HFFc6 (cell line): ENCODE data around the gene N4BP3. TPM values are rescaled to one million over a fixed set of nuclear protein-coding genes. Genes with fewer than 3 reads are reported as not detected.
"Not testable (repeated sequence)": the region's sequence is repeated elsewhere in the genome, so short reads cannot be mapped to it uniquely, and the experiment has no call there.

Source experiments
- DNase-seq: peaks from one replicate; pipeline ENCODE4 v3.0.0-alpha.2; 2018
- H3K27ac Mint-ChIP-seq: 2 replicates; pipeline ENCODE4 v1.8.0; 2020; ENCODE audit warnings: mild to moderate bottlenecking, mixed read lengths
- H3K27me3 Mint-ChIP-seq: 2 replicates; pipeline ENCODE4 v1.8.0; 2021; ENCODE audit warnings: mild to moderate bottlenecking, moderate library complexity, mixed read lengths; ENCODE audit not compliant: insufficient read depth
- H3K36me3 Mint-ChIP-seq: 2 replicates; pipeline ENCODE4 v1.8.0; 2021; ENCODE audit warnings: low read depth, mixed read lengths
- H3K4me1 Mint-ChIP-seq: 2 replicates; pipeline ENCODE4 v1.8.0; 2020; ENCODE audit warnings: low read depth, mixed read lengths
- H3K4me3 Mint-ChIP-seq: 2 replicates; pipeline ENCODE4 v1.8.0; 2020; ENCODE audit warnings: mild to moderate bottlenecking, moderate library complexity, mixed read lengths
- H3K9me3 Mint-ChIP-seq: 2 replicates; pipeline ENCODE4 v1.8.0; 2020; ENCODE audit warnings: mild to moderate bottlenecking, mixed read lengths
- CTCF ChIP-seq: fragments of 200-600 bp; sonication (generic); IDR thresholded peaks from 2 replicates; pipeline ENCODE4 v1.5.0; 2021; ENCODE audit warnings: antibody characterized with exemption, mild to moderate bottlenecking
- total RNA-seq, 6 experiments: library from RNA; stranded (reverse); fragmentation: NEBNext Ultra II Directional; extraction: Animal tissue kit (Norgen Biotek cat#: 25700); gene quantifications; 2 replicates in 1 of 6; 3 replicates in 5 of 6; pipeline ENCODE4 v1.2.3, GENCODE V29; 2021

The N4BP3 gene
- total RNA-seq, 6 experiments from 2014 or later = 0.03 to 0.05 (median 0.05) TPM; not detected in 3

- peaks cover 10% of the 10 kb centered on the region for H3K27me3 Mint-ChIP-seq
- H3K36me3 Mint-ChIP-seq = peaks cover 2% of the 10 kb centered on the region; the same call in 1 of the 2 replicates
- peaks cover 10% of the 10 kb centered on the region; the same call in 1 of the 2 replicates for H3K4me1 Mint-ChIP-seq
- peaks cover 3% of the 10 kb centered on the region for H3K9me3 Mint-ChIP-seq
- DNase-seq = no peak
- H3K4me3 Mint-ChIP-seq = no peak overlapping the region
- H3K27ac Mint-ChIP-seq = no peak overlapping the region
- no peak for TF ChIP-seq CTCF
These were observed 27.1 kb upstream of the N4BP3 start for GRCh38 chr5:178086266-178086665.

DNA sequence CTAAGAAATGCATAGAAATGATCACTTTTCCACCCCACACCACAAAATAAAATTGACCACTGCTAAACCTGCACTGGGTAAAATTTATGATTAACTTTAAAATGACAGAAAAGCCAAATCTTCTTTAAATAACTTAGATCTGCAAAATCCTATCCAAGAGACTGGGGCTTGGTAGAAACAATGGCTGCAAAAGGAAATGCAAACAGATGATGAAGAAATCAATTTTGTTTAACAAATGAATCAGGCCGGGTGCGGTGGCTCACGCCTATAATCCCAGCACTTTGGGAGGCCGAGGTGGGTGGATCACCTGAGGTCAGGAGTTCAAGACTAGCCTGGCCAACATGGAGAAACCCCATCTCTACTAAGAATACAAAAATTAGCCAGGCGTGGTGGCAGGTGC, 26.1 kb upstream of the N4BP3 start:
- not testable (repeated sequence) for H3K27me3 Mint-ChIP-seq, H3K9me3 Mint-ChIP-seq, H3K27ac Mint-ChIP-seq, H3K4me3 Mint-ChIP-seq, DNase-seq, H3K36me3 Mint-ChIP-seq
- peaks cover 10% of the 10 kb centered on the region; the same call in 1 of the 2 replicates for H3K4me1 Mint-ChIP-seq

DNA sequence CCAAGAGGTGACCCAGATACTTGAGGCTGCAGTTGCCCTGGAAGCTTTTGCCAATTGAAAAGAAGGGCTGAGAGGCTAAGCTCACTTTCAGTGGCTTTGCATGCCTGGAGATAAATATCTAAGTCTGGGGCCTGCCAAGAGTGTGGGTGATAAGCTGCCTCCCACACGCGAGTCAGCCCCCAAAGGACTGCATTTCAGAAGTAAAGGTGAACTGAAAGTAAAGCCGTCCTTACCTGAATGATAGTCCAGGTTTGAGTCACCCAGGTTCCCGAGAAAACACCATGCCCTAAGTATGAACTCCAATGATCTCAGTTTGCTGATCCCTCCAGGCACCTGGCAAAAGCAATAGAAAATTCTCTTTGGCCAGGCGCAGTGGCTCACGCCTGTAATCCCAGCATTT, 22.5 kb upstream of the N4BP3 start:
- Mint-ChIP-seq H3K27ac (no peak overlapping the region), H3K4me3 (no peak overlapping the region), H3K9me3 (peaks cover 18% of the 10 kb centered on the region), H3K4me1 (no peaks in the 10 kb centered on the region), H3K27me3 (peaks cover 9% of the 10 kb centered on the region), H3K36me3 (peaks cover 5% of the 10 kb centered on the region; the same call in 1 of the 2 replicates)
- DNase-seq = no peak
- no peak for TF ChIP-seq CTCF

DNA sequence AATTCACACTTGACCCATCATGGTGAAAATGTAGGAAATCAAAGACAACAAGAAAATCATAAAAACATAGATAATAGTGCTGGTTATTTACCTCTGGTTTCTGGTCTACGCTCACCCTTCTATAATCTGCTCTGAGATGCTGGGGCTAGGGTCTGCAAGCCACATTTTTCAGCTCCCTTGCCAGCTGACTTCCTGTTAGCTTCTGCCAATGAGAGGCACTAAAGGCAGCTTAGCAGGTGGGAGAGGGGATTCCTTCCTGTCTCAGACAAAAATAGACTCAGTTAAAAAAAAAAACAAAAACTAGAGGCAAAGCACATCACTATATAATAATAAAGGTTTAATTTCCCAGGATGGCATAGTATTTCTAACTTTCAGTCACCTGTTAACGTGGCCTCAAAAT, 20.2 kb upstream of the N4BP3 start:
- peaks cover 23% of the 10 kb centered on the region for H3K9me3 Mint-ChIP-seq
- no peak for TF ChIP-seq CTCF
- DNase-seq = no peak
- H3K27me3 Mint-ChIP-seq = peaks cover 10% of the 10 kb centered on the region
- H3K4me1 Mint-ChIP-seq = no peaks in the 10 kb centered on the region
- H3K27ac Mint-ChIP-seq = no peak overlapping the region
- no peak overlapping the region for H3K4me3 Mint-ChIP-seq
- H3K36me3 Mint-ChIP-seq = peaks cover 10% of the 10 kb centered on the region; the same call in 1 of the 2 replicates

DNA sequence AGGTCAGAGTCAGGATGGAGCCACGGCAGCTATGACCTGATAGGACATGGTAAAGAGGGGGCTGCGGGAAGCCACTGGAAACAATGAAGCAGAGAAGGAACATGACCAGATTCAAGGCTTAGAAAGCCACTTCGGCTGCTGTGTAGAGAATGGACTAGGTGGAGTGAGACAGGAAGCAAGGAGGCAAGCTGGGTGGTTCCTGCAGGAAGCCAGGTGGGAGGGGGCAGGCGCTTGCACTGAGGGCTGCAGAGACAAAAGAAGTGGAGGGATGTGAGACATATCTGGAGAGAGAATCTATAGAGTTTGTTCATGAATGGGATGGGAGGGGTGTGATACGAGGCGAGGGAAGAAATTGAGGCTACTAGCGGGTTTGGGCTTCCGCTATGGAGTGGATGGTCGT, 19.0 kb upstream of the N4BP3 start:
- Mint-ChIP-seq H3K4me3 (no peak overlapping the region), H3K27me3 (peaks cover 10% of the 10 kb centered on the region), H3K27ac (no peak overlapping the region), H3K36me3 (peaks cover 10% of the 10 kb centered on the region; the same call in 1 of the 2 replicates), H3K9me3 (peaks cover 23% of the 10 kb centered on the region), H3K4me1 (no peaks in the 10 kb centered on the region)
- DNase-seq = no peak
- TF ChIP-seq CTCF = no peak

DNA sequence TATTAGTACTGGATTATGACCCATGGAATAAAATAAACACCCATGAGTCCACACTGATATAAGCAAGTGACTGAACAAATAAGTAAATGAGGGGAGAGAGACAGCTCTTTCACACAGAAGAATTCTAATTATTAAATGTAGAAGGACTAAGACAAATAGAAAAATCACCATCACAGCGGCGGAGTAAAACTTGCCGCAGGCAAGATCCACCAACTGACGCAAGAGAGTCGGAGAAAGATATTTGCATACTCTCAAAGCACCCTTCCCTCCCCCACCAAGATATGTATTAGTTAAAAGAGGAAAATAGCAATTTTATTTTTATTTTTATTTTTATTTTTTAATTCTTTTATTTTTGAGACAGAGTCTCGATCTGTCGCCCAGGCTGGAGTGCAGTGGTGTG, 14.6 kb upstream of the N4BP3 start:
- peaks cover 5% of the 10 kb centered on the region for H3K27me3 Mint-ChIP-seq
- H3K27ac Mint-ChIP-seq = no peak overlapping the region
- H3K9me3 Mint-ChIP-seq = peaks cover 15% of the 10 kb centered on the region
- no peak for DNase-seq
- no peak overlapping the region for H3K4me3 Mint-ChIP-seq
- no peaks in the 10 kb centered on the region for H3K4me1 Mint-ChIP-seq
- no peak for TF ChIP-seq CTCF
- peaks cover 5% of the 10 kb centered on the region; the same call in 1 of the 2 replicates for H3K36me3 Mint-ChIP-seq
